ENCODE results near the gene PROSER3.

The PROSER3 gene

DNA sequence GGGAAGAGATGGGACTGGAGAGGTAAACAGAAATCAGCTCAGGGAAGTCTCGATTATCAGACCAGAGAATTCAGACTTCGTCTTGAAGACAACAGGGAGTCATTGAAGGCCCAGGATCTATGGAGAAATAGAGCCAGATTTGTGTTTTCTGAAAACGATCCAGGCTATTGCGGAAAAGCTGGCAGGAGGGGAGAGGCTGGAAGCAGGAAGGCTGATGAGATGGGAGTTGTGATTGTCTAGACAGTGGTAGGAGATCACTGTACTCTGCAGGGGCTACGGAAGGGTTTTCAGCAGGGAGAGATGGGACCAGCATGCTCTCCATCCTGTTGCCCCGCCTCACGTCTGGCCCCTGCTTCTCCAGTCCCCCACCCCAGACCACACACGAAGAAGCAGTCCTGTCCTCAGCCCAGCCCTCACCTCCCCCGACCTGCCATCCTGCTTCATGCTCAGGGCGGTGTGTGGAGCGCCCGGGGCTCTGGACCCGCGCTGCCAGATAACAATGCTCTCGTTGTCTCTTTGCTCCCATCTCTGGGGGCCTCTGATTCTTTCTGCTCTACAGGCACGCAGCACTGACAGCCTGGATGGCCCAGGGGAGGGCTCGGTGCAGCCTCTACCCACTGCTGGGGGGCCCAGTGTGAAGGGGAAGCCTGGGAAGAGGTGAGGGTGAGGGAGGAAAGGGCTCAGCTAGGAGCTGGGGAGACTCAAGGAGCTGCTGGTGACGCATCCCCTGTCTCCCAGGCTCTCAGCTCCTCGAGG lies 19.3 kb downstream of the PROSER3 start:
- Histone ChIP-seq H3K27me3 (ENCODE audit: control insufficient read depth, insufficient read depth, low read length) (no peaks in the 10 kb centered on the region), H3K9ac (ENCODE audit: low read depth, low read length) (no peak overlapping the region), H3K9me3 (replicated peaks; ENCODE audit: low read length) (no peaks in the 10 kb centered on the region), H3K36me3 (ENCODE audit: insufficient read depth, low read length) (peaks cover 3% of the 10 kb centered on the region), H3K4me3 (ENCODE audit: low read length) (no peak overlapping the region), H3K4me2 (ENCODE audit: low read length) (no peak overlapping the region), H3K4me1 (ENCODE audit: control insufficient read depth, insufficient read depth, low read length) (peaks cover 9% of the 10 kb centered on the region)

GRCh38 chr19:35777961-35778360 lies 20.0 kb downstream of the PROSER3 start:
- Histone ChIP-seq H3K4me1 (ENCODE audit: control insufficient read depth, insufficient read depth, low read length) (peaks cover 9% of the 10 kb centered on the region), H3K4me2 (ENCODE audit: low read length) (no peak overlapping the region), H3K9ac (ENCODE audit: low read depth, low read length) (no peak overlapping the region), H3K27me3 (ENCODE audit: control insufficient read depth, insufficient read depth, low read length) (no peaks in the 10 kb centered on the region), H3K9me3 (replicated peaks; ENCODE audit: low read length) (no peaks in the 10 kb centered on the region), H3K36me3 (ENCODE audit: insufficient read depth, low read length) (peaks cover 3% of the 10 kb centered on the region), H3K4me3 (ENCODE audit: low read length) (no peak overlapping the region)

DNA sequence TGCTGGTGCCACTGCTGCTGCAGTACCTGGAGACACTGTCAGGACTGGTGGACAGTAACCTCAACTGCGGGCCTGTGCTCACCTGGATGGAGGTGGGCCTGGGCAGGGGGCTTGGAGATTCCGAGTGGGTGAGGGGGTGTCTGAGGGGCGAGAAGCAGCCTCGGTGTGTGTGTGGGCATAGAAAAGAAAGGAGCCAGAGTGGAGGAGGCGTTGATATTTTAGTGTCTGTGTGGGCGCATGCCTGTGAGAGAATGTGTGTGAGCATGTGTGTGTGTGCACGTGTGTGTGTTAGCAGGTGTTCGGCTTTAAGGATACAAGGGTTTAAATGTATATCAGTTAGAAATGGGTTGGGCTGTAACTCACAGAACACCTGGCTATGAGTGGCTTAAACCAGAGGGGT lies 21.1 kb downstream of the PROSER3 start:
- Histone ChIP-seq H3K36me3 (ENCODE audit: insufficient read depth, low read length) (peaks cover 3% of the 10 kb centered on the region), H3K4me1 (ENCODE audit: control insufficient read depth, insufficient read depth, low read length) (peaks cover 9% of the 10 kb centered on the region), H3K27me3 (ENCODE audit: control insufficient read depth, insufficient read depth, low read length) (no peaks in the 10 kb centered on the region), H3K9ac (ENCODE audit: low read depth, low read length) (no peak overlapping the region), H3K4me3 (ENCODE audit: low read length) (no peak overlapping the region), H3K9me3 (replicated peaks; ENCODE audit: low read length) (no peaks in the 10 kb centered on the region), H3K4me2 (ENCODE audit: low read length) (no peak overlapping the region)

DNA sequence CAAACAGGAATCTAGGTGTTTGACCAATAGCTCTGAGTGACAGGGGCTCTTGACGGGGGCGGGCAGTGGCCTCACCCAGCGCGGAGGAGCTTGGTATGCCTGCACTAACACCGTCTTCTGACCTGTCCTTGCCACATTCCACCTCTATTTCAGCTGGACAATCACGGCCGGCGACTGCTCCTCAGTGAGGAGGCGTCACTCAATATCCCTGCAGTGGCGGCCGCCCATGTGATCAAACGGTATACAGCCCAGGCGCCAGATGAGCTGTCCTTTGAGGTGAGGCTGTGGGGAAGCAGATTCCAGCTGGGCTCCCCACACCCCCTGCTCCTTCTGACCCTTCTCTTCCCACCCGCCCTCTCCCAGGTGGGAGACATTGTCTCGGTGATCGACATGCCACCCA lies 22.1 kb downstream of the PROSER3 start:
- no peak overlapping the region for H3K4me3 ChIP-seq (ENCODE audit: low read length)
- peaks cover 3% of the 10 kb centered on the region for H3K36me3 ChIP-seq (ENCODE audit: insufficient read depth, low read length)
- no peaks in the 10 kb centered on the region for H3K27me3 ChIP-seq (ENCODE audit: control insufficient read depth, insufficient read depth, low read length)
- no peak overlapping the region for H3K4me2 ChIP-seq (ENCODE audit: low read length)
- no peaks in the 10 kb centered on the region for H3K9me3 ChIP-seq (replicated peaks; ENCODE audit: low read length)
- peaks cover 4% of the 10 kb centered on the region for H3K4me1 ChIP-seq (ENCODE audit: control insufficient read depth, insufficient read depth, low read length)
- no peak overlapping the region for H3K9ac ChIP-seq (ENCODE audit: low read depth, low read length)

GRCh38 chr19:35780717-35781116 lies 22.7 kb downstream of the PROSER3 start:
- Histone ChIP-seq H3K9ac (ENCODE audit: low read depth, low read length) (no peak overlapping the region), H3K36me3 (ENCODE audit: insufficient read depth, low read length) (peaks cover 3% of the 10 kb centered on the region), H3K4me3 (ENCODE audit: low read length) (no peak overlapping the region), H3K4me2 (ENCODE audit: low read length) (no peak overlapping the region), H3K9me3 (replicated peaks; ENCODE audit: low read length) (no peaks in the 10 kb centered on the region), H3K4me1 (ENCODE audit: control insufficient read depth, insufficient read depth, low read length) (peaks cover 4% of the 10 kb centered on the region), H3K27me3 (ENCODE audit: control insufficient read depth, insufficient read depth, low read length) (no peaks in the 10 kb centered on the region)

DNA sequence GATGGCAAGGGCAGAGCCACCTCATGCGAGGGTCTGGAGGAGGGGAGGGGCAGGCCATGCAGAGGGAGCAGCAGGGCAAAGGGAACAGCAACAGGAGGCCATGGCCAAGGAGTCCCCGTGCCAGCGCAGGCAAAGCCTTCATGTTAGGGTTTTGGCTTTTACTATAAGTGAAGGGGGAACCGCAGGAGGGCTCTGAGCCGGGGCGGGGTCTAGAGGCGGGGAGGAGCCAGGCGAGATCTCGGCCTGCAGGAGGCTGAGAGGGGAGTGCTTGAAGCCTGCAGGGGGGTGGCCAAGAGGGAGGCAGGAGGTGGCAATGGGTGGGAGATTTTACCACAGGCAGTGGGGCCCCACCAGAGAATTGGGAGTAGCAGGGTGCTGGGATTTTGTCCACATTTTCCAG lies 23.7 kb downstream of the PROSER3 start:
- Histone ChIP-seq H3K9me3 (replicated peaks; ENCODE audit: low read length) (no peaks in the 10 kb centered on the region), H3K27me3 (ENCODE audit: control insufficient read depth, insufficient read depth, low read length) (no peaks in the 10 kb centered on the region), H3K4me1 (ENCODE audit: control insufficient read depth, insufficient read depth, low read length) (no peaks in the 10 kb centered on the region), H3K4me2 (ENCODE audit: low read length) (no peak overlapping the region), H3K4me3 (ENCODE audit: low read length) (no peak overlapping the region), H3K36me3 (ENCODE audit: insufficient read depth, low read length) (peaks cover 3% of the 10 kb centered on the region), H3K9ac (ENCODE audit: low read depth, low read length) (no peak overlapping the region)

GRCh38 chr19:35782589-35782988 lies 24.6 kb downstream of the PROSER3 start:
- Histone ChIP-seq H3K9me3 (replicated peaks; ENCODE audit: low read length) (no peaks in the 10 kb centered on the region), H3K27me3 (ENCODE audit: control insufficient read depth, insufficient read depth, low read length) (no peaks in the 10 kb centered on the region), H3K4me2 (ENCODE audit: low read length) (no peak overlapping the region), H3K9ac (ENCODE audit: low read depth, low read length) (no peak overlapping the region), H3K4me1 (ENCODE audit: control insufficient read depth, insufficient read depth, low read length) (no peaks in the 10 kb centered on the region), H3K36me3 (ENCODE audit: insufficient read depth, low read length) (peaks cover 3% of the 10 kb centered on the region), H3K4me3 (ENCODE audit: low read length) (no peak overlapping the region)

GRCh38 chr19:35783469-35784434 lies 25.8 kb downstream of the PROSER3 start:
- Histone ChIP-seq H3K9ac (ENCODE audit: low read depth, low read length) (no peak overlapping the region), H3K27me3 (ENCODE audit: control insufficient read depth, insufficient read depth, low read length) (no peaks in the 10 kb centered on the region), H3K4me2 (ENCODE audit: low read length) (no peak overlapping the region), H3K4me1 (ENCODE audit: control insufficient read depth, insufficient read depth, low read length) (no peaks in the 10 kb centered on the region), H3K9me3 (replicated peaks; ENCODE audit: low read length) (no peaks in the 10 kb centered on the region), H3K36me3 (ENCODE audit: insufficient read depth, low read length) (peaks cover 3% of the 10 kb centered on the region), H3K4me3 (ENCODE audit: low read length) (no peak overlapping the region)

DNA sequence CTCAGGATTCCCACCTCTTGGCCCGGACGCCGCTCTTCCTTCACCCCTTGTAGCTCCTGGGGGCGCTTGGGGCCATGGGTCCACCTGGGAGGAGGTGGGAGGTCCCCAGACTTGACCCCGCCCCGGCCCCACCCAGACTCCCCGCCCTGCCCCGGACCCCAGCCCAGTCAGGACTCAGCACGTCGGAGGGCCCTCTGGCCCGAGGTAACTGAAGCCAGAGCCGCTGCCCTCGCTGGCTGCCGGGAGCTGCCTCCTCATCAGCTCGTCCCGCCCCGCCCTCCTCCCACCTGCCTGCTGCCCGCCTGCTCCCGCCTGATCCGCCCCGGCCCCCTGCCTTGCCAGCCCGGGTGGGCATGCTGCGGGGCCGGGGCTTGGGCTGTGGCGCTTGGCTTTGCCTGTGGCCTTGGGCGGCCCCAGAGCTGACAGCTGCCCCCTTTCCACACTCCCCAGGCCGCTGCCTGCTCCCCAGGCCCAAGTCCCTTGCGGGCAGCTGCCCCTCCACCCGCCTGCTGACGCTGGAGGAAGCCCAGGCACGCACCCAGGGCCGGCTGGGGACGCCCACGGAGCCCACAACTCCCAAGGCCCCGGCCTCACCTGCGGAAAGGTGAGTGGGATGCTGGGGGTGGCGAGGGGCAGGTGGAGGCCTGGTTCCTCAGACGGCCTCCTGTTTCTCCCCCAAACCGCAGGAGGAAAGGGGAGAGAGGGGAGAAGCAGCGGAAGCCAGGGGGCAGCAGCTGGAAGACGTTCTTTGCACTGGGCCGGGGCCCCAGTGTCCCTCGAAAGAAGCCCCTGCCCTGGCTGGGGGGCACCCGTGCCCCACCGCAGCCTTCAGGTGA lies 26.7 kb downstream of the PROSER3 start:
- H3K27me3 ChIP-seq (ENCODE audit: control insufficient read depth, insufficient read depth, low read length) = no peaks in the 10 kb centered on the region
- no peaks in the 10 kb centered on the region for H3K4me1 ChIP-seq (ENCODE audit: control insufficient read depth, insufficient read depth, low read length)
- H3K36me3 ChIP-seq (ENCODE audit: insufficient read depth, low read length) = peaks cover 3% of the 10 kb centered on the region
- no peak overlapping the region for H3K4me2 ChIP-seq (ENCODE audit: low read length)
- H3K4me3 ChIP-seq (ENCODE audit: low read length) = no peak overlapping the region
- no peak overlapping the region for H3K9ac ChIP-seq (ENCODE audit: low read depth, low read length)
- no peaks in the 10 kb centered on the region for H3K9me3 ChIP-seq (replicated peaks; ENCODE audit: low read length)

DNA sequence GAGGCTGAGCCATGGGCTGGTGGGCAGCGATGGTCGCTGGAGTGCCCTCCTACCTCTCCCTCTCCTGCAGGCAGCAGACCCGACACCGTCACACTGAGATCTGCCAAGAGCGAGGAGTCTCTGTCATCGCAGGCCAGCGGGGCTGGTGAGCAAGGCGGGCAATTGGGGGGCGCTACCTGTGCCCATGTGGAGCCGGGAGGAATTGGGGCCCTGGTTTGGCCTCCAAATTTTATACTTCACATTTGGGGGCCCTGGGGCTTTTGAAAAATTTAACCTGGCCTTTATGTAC lies 27.3 kb downstream of the PROSER3 start:
- Histone ChIP-seq H3K4me3 (ENCODE audit: low read length) (no peak overlapping the region), H3K4me1 (ENCODE audit: control insufficient read depth, insufficient read depth, low read length) (no peaks in the 10 kb centered on the region), H3K9me3 (replicated peaks; ENCODE audit: low read length) (no peaks in the 10 kb centered on the region), H3K36me3 (ENCODE audit: insufficient read depth, low read length) (no peaks in the 10 kb centered on the region), H3K9ac (ENCODE audit: low read depth, low read length) (no peak overlapping the region), H3K4me2 (ENCODE audit: low read length) (no peak overlapping the region), H3K27me3 (ENCODE audit: control insufficient read depth, insufficient read depth, low read length) (no peaks in the 10 kb centered on the region)
